GM21717 (cell line): ENCODE results near the gene EIF1B.
"Not testable (repeated sequence)": the region's sequence is repeated elsewhere in the genome, so short reads cannot be mapped to it uniquely, and the experiment has no call there.

Source experiments
- ATAC-seq: cut with Tn5 transposase; IDR thresholded peaks from one replicate; pipeline ENCODE4 v1.9.1; 2021; ENCODE audit warnings: mild to moderate bottlenecking, moderate library complexity; ENCODE audit not compliant: unreplicated experiment

Gene EIF1B

GRCh38 chr3:40309418-40309924 lies at the start of gene EIF1B:
Gene EIF1B, plus strand, starts transcription at chr3:40309707. Its CDS starts 235 bp downstream, at chr3:40309942.
- ATAC-seq: peak; percentile 92

GRCh38 chr3:40262331-40262730 lies 47.2 kb upstream of the EIF1B start:
- ATAC-seq: no peak

- no peak for ATAC-seq
These were observed 45.1 kb upstream of the EIF1B start for GRCh38 chr3:40264451-40264850.

GRCh38 chr3:40265181-40265580 lies 44.3 kb upstream of the EIF1B start:
- no peak for ATAC-seq

- ATAC-seq: no peak
These were observed 41.4 kb upstream of the EIF1B start for GRCh38 chr3:40267937-40268724.

GRCh38 chr3:40268802-40269524 lies 40.5 kb upstream of the EIF1B start:
- ATAC-seq: no peak

- ATAC-seq: no peak
These were observed 30.7 kb upstream of the EIF1B start for GRCh38 chr3:40278791-40279190.

- no peak for ATAC-seq
These were observed 27.5 kb upstream of the EIF1B start for GRCh38 chr3:40281995-40282394.

GRCh38 chr3:40283057-40283456 lies 26.4 kb upstream of the EIF1B start:
- ATAC-seq: not testable (repeated sequence)

- ATAC-seq: no peak
These were observed 22.3 kb upstream of the EIF1B start for GRCh38 chr3:40287248-40287647.

- no peak for ATAC-seq
These were observed 19.1 kb upstream of the EIF1B start for GRCh38 chr3:40290396-40290795.

GRCh38 chr3:40291471-40291870 lies 18.0 kb upstream of the EIF1B start:
- no peak for ATAC-seq

GRCh38 chr3:40292637-40293349 lies 16.7 kb upstream of the EIF1B start:
- no peak for ATAC-seq

GRCh38 chr3:40294434-40294833 lies 15.1 kb upstream of the EIF1B start:
- no peak for ATAC-seq

- no peak for ATAC-seq
These were observed 11.4 kb upstream of the EIF1B start for GRCh38 chr3:40298075-40298474.

GRCh38 chr3:40299130-40299720 lies 10.3 kb upstream of the EIF1B start:
- no peak for ATAC-seq

- no peak for ATAC-seq
These were observed 9.7 kb upstream of the EIF1B start for GRCh38 chr3:40299721-40300335.

GRCh38 chr3:40302784-40303183 lies 6.7 kb upstream of the EIF1B start:
- no peak for ATAC-seq

GRCh38 chr3:40304352-40304751 lies 5.2 kb upstream of the EIF1B start:
- ATAC-seq: no peak

- ATAC-seq: no peak
These were observed 3.2 kb upstream of the EIF1B start for GRCh38 chr3:40306336-40306735.

GRCh38 chr3:40307176-40307575 lies 2.3 kb upstream of the EIF1B start:
- no peak for ATAC-seq
